SW480 (cell line): ENCODE measurements around the gene SLC24A3.

Experiments used
- DNase-seq: peaks from one replicate; pipeline ENCODE4 v3.0.0-alpha.2; 2016; ENCODE audit warnings: low spot score

Gene SLC24A3

DNA sequence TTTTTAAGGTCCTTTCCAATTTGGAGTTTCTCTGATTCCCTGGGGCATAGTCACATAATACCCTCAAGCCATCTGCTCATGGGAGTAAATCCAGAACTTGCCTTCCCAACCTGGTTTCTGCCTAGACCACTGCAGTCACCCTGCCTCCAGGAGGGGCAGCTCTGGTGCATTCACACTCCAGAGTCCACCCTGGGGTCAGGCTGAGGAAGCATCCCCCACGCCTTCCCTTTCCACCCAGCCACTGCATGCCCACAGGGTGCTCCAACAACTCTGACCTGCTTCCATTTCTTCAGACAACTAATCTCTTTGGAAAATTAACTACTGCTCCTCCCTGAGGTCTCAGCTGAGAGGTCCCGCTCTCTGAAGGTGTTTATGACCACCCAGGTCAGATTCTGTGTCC is 334.2 kb downstream of the SLC24A3 start:
- no peak for DNase-seq

DNA sequence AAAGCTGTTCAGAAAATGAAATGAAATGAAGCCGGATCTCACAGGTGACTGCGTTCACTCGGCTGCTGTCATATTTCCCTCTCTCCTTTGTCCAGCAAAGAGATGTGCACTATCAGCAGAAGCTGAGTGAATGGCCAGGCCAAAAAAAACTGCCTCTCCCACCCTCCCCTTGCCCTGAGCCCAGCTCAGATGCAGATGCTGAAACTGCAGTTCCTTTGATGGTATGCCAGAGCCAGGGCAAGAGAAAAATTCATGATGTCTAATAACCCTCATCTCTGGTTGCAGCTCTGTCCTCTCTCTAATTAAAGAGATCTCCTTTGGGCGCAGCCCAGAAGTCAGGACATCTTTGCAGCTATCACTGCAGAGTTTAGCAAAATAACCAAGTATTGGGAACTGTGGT is 335.1 kb downstream of the SLC24A3 start:
- DNase-seq, result no peak

DNA sequence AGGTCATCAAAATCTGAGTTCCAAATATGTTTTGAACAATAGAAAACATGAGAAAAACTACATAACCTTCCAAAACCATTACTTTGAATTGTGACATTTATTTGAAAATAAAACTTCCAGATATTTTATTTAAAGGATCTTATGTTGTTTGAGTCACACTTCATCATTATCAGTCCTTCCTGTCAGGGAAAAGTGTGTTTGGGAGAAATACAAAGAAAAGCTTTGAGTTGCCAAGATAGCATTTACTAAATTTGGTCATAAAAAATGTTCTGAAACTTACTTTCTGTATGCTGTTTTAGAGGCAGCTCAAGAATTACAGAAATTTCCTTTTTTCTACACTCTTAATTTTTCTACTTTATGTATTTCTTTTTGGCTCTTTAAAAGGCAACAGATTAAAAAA is 337.5 kb downstream of the SLC24A3 start:
- no peak for DNase-seq

DNA sequence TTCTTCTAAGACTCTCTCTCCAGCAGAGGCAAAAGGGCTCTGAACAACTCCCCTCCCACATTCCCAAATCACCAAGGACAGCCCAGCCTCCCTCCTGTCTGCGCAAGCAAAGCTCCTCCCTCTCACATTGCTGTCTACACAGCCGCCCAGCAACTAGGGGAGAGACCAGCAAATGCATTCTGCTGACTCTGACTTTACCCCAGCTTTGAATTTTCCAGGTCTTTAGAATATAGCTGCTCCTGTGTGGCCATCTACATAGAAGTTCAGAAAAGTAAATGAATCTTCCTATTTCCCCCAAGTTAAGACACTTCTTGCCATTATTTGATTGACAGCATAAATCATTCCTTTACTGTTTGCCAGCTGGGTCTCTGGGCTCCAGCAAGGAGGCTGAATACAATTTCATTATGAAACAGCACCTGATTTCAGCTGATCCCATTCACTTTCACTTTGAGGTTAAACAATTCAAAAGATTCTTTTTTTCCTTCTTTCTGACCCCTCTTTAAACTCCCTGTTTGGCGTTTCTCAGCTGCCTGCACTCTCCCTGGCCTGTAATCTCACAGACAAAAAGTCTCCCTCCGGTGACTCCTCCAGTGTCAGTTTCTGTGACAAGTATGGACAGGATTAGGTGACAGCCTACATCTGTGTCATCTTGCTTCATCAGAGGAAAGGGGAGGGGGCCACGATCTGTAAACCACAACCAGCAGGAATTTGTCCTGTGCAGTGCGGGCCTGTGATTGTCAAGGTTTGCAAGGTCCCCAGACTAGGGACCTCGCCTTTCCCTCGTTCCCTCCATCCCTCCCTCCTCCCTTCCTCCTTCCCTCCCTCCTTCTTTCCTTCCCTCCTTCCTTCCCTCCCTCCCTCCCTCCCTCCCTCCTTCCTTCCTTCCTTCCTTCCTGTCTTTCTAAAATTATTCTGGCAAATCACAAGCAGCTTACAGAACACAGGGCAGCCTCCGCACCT is 340.1 kb downstream of the SLC24A3 start:
- DNase-seq, result peak; percentile 48

DNA sequence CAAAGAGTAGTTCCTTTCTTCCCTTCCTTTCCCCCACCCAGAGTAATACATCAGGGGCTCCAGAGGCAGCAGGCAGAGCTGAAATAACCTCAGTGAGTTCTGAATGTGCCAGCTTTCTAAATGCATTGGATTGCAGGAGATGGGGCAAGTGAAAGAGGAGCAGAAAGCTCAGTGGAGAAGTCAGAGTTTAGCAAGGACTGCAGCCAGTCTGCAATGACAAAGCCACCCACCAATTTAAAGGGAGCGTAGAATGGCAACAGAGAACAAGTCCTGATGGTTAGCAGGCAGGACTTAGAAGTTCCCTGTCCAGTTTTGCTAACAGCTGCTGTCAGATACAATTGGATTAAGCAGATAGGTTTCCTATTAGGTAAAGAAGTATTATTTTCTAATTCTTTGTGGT is 342.2 kb downstream of the SLC24A3 start:
- DNase-seq, result no peak

DNA sequence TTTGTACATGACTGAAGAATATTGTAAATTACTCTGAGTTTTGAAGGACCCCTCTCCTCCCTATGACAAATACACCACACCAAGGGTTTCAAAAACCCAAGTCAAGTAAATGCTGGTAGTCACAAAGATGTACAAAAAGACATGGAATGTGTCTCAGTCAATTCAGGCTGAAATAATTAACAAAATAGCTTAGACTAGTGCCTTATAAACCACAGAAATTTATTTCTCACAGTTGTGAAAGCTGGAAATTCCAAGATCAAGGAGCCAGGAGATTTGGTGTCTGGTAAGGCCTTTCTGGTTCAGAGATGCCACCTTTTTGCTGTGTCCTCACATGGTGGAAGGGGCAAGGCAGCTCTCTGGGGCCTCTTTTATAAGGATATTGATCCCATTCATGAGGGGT is 343.3 kb downstream of the SLC24A3 start:
- DNase-seq, result no peak

DNA sequence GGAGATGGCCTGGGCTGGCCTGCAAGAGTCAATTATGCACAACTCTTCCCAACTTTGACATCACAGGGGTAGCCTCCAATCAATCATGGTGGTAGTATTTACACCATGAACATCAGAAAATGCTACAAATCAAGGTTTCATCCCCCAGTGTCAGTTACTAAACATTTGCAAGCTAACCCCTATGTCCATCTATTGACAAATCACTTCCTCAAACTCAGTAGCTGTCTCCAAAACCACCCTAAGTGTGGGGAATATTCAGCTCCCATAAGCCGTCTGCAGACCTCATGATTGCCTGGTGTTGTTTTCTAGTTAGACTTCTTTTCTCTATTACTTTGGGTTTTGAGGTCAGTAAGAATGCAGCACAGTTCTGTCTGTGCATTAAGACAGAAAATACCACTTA is 344.8 kb downstream of the SLC24A3 start:
- DNase-seq, result no peak

DNA sequence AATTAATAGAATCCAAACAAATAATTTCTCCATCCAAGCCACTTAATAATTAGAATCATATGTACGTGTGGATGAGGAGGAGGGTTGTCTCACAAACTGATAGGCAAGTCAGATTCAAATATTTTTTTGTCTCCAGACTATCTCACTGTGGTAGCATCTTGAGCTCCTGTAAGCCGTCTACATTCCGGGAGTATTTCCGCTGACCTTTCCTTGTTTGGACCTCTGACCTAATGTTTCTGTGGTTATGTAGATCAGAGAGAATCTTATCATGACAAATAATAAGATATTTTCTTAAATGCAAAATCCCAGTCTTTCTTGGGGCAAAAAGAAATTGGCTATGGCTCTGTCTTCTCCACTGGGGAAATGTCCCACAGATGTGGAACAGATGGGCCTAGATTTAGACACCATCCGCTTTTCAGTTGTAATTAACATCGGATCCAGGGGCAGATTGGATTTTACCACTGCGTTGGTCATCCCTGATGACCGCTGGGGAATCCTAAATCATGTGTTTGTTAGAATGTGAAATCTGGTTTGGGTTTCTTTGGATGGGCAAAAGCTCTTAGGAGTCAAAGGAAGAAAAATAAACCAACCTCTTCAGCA is 348.5 kb downstream of the SLC24A3 start:
- DNase-seq, result no peak

DNA sequence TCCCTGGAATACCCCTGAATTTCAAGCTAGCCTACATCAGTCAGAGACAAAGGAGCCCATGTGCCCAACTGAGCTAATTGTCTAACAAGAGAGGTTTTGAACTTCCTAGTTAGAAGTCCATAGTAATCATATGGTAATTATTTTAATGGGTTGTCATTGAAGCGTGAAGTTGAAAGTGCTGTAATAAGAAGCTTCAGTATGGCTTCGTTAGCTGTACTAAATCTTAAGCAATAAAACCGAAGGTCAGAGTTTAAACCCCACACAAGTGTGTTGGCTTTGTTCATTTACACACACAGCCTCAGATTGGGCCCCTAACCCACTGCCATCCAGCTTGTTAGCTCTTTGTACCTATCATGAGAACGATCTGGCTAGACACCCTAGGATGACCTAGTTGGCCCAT is 350.0 kb downstream of the SLC24A3 start:
- no peak for DNase-seq

DNA sequence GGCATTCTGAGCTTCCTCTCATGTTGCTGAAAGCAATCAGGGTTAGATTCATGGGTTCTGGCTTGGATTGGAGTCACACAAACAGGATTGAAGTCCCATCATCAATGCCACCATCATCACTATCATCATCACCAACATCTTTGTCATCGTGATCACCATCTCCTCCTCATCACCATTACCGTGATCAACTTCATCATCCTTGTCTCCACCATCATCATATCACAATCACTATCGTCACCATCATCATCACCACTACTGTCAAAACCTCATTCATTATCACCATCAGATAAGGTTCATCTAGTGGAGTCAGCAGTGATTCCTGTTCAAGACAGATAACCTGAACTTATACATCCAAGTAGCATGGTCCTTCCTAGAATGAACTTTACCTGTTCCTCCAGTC is 351.8 kb downstream of the SLC24A3 start:
- DNase-seq, result no peak

DNA sequence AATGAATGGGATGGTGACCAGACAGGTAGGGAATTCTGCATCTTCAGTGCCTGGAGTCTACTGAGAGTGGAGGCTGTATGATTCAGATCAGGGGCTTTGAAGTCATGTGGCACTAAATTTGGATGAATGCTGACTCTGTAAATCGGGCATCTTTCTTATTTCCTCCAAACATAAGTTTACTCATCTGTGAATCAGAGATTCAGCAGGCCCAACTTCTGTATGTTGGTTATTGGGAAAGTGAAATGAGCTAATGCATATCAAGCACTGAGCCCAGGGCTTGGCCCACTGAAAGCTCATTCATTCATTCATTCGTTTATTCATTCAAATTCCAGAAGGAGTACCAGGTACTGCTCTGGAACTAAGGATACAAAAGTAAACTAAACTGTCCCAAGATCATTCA is 353.3 kb downstream of the SLC24A3 start:
- DNase-seq, result no peak

DNA sequence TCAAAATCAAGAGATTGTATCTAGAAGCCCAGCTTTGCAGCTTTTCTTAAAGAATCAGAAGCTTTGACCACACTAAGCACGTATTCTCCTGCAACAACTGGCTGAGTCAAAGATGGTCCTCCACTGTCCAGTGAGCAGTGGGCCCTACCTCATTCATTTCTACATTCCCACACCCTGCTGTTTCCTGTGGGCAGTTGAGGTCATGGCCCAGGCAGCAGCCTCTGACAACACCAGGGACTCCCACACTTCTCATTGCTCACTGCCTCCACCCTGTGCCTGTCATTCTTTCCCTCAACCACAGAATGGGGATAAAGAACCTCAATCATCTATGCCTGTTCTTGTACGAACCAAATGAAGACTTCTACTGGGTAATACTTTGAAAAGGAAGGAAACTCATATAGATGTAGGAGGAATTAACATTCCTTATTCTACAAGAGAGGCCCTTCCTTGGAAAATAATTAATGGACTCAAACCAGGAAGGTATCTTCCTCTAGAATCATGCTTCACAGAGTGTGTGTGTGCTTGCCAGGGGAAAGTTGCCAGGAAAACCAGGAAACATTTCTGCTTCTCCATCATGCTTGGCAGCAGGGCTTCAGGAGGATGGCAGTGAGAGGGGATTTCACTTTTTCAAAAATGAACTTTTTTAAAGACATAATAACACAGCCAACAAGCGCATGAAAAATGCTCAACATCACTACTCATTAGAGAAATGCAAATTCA is 353.9 kb downstream of the SLC24A3 start:
- DNase-seq, result no peak

DNA sequence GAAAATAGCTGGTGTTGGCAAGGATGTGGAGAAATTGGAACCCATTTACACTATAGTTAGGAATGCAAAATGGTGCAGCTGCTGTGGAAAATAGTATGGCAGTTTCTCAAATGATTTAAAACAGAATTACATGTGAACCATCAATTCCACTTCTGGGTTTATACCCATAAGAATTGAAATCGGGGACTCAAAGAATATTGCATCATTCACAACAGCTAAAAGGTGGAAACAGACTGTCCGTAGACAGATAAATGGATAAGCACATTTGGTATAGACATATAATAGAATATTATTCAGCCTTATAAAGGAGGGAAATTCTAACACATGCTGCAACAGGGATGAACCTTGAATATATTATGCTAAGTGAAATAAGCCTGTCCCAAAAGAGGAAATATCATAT is 355.7 kb downstream of the SLC24A3 start:
- no peak for DNase-seq

DNA sequence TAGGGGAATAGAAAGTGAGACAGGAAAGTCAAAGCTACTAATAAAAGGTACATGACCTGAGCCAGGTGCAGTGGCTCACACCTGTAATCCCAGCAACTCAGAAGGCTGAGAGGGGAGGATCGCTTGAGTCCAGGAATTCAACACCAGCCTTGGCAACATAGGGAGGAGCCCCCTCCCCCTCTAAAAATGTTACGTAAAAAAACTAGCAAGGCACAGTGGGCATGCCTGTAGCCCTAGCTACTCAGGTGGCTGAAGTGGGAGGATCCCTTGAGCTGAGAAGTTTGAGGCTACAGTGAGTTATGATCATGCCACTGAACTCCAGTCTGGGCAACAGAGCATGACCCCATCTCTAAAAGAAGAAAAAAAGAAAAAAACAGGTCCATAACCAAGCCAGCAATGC is 359.6 kb downstream of the SLC24A3 start:
- DNase-seq, result no peak

DNA sequence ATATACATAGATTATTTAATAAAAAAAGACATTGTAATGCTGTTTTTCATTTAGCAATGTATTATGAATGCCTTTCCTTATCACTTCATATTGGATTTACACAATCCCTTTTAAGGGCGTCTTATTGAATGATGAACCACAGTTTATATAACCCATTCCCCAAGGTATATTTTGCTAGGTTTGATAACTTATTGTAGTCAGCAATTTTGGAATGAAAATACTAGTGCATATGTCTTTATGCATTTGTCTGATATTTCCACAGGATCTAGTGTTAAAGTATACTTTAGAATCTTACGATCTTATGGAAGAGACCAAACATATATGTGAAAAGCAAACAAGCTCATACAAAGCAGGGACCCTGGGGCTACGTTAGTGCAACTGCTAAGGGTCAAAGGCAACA is 365.2 kb downstream of the SLC24A3 start:
- DNase-seq, result no peak

DNA sequence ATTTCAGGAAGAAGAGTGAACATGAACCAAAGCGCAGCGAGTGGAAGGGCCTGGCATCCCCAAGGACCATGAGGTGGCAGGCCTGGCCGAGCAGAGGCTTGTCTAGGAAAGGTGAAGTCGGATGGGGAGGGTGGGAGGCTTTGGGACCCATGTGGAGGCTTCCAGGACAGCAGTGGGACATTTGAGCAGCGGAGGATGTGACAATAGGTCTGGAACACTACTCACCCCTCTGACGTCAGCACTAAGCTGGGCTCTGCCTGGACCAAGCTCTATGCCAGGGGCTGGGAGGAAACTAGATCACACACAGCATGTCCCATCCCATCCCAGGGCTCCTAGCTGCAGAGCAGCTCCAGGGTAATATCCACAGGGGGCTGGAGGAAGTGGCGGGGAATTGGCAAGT is 370.3 kb downstream of the SLC24A3 start:
- DNase-seq, result no peak

DNA sequence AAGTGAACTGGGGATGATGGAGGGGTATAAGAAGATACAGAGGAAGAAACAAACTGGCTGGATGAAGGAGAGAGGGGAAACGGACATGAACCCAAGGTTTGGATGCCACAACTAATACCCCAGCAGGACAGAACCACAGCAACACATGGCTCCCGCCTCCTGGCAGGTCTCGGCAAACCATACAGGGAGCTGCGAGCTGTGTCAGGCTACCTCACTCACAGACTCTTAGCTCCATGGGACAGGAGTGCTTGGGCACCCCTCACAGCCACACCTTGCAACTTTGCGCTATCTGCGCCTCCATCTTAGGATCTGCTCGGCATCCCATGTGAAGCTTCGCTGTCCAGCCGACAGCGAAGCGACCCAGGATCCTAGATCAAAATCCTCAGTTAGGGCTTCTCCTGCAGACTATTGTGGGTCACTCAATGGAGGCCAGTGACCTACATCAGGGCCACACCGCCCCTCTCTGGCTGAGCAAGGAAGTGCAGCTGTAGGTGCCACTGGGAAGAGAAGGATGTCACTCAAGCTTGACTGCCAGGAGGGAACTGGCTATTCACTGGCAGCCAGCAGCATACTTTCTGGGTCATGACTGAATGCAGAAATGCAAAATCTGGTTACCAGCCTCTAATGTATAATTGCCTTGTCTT is 371.2 kb downstream of the SLC24A3 start:
- peak; percentile 59 for DNase-seq

DNA sequence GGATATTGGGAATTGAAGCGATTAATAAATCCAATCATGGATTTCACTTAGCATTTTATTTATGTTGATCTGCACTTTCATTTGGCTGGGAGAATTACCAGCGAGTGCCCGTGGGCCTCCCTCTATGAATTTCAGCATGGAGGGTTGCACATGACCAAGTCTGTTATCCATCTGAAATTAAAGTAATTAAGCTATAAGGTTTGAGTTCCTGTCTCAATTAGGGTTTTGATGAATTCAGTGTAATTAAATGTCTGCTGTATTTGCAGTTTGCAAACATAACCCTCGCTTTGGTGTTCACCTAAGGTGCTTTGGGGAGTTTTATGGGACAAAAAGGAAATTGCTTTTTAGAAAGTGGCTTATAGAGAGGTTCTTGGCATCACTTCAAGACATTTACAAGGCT is 375.8 kb downstream of the SLC24A3 start:
- DNase-seq, result no peak

DNA sequence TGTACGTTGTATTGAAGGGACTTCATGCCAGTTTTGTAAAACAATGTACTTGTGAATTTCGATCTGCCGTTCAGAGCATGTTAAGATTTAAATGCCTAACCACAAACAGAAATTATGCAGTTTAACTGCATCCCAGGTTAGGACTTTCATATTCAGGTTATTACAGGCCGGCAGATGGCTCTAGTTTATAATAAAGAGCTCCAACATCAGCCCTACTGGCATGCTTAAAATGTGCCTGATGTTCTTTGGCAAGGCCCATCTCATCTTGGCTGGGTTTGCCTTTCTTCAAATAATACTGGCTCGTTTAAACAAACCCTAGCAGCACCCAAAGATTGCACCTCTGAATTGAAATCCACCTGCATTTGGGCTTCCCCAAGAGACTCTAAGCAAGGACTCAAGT is 376.3 kb downstream of the SLC24A3 start:
- DNase-seq, result no peak

DNA sequence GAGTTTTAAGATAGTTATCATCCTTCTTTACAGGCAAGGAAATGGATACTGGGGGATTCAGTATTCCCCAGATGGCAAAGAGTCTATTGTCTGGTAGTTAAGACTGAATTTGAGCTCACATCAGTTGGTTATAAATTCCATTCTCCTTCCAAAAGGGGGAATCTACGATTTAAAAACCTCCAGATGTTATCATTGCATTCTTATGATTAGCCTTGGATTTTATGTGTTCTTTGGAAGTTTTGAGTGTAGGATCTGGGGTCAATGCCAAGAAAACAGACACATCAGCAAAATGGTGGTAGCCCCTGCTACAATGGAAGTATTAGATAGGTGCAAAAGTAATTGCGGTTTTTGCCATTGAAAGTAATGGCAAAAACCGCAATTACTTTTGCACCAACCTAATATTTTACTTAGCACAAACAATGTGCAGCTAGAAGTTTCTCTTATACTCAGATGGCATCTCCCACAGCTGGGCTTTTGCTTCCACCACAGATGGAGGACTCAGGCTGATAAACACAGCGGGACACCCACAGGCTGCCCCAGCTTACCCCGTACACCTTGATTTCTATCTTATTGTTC is 377.4 kb downstream of the SLC24A3 start:
- DNase-seq, result no peak

DNA sequence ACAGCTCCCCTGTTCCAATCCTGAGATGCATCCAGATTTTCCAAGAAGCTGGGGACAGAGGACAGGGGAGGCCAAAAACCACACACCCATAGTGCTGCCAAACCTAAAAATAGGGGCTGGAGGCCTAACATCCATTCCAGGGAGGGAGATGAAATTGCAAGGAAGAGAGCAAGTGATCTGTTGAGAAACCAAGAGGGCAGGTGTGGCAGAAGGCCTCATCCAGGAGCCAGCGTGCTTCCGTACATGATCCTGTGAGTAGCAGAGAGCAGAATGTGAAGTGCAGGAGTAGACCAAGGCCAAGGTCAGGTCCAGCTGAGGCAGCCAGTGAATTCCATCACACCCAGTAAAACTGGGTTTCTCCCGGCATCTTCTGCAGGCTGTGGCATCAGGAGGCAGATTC is 377.9 kb downstream of the SLC24A3 start:
- no peak for DNase-seq

DNA sequence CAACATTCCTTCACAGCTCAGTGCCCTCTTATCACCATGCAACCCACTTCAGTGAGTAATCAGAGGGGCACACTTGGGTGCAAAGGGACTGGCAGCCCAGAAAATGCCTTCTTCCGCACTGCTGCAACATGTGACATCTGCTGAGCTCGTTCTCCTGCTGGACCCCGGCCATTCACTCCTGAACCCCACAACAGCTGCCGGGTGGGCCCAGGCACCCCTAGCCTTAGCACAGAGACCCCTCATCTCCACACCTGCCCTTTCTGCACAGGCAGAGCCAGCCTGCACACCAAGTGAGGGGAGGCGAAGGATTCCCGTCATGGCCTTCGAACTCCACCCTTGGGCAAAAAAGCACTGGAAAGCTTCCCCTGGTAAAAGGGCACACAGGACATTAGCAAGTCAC is 381.3 kb downstream of the SLC24A3 start:
- DNase-seq, result no peak
